IMR-90 (cell line): ENCODE results near the gene TAF4B. TPM values are rescaled to one million over a fixed set of nuclear protein-coding genes. Genes with fewer than 3 reads are reported as not detected.

Experiments used
- ATAC-seq: fragments of 200-7000 bp; cut with Tn5 transposase; 2 replicates; pipeline ENCODE4 v1.9.1; 2020; ENCODE audit warnings: low read depth, mild to moderate bottlenecking, moderate library complexity
- BruUV-seq: library from RNA; stranded (reverse); fragments of 400-500 nt; replicated peaks from 2 replicates; lab custom pipeline; 2021; lab: Mats Ljungman, UMichigan
- CTCF ChIA-PET: fragments of 300-600 bp; formaldehyde crosslinking; extraction: SDS; loops from one replicate; lab custom pipeline; 2021; ENCODE audit warnings: antibody characterized with exemption; lab: Yijun Ruan, JAX
- POLR2A ChIA-PET: fragments of 300-600 bp; sonication (Branson Sonifier 250); formaldehyde crosslinking; loops from one replicate; lab custom pipeline; 2022; ENCODE audit warnings: antibody characterized with exemption; ENCODE audit not compliant: unreplicated experiment; lab: Charles Lee
- DNase-seq: peaks from one replicate; pipeline ENCODE4 v3.0.0; 2013
- H2AFZ ChIP-seq: replicated peaks from 2 replicates; pipeline ENCODE3; 2013; ENCODE audit warnings: low read length, mild to moderate bottlenecking; ENCODE audit not compliant: poor library complexity
- H2AK5ac ChIP-seq: 2 replicates; pipeline ENCODE4 v1.6.1; 2013; ENCODE audit warnings: low read depth, low read length, inconsistent platforms
- H2AK9ac ChIP-seq: replicated peaks from 2 replicates; pipeline ENCODE3; 2013; ENCODE audit warnings: mild to moderate bottlenecking, low read depth, low read length, moderate library complexity; ENCODE audit not compliant: poor library complexity
- H2BK120ac ChIP-seq: 2 replicates; pipeline ENCODE4 v1.6.1; 2013; ENCODE audit warnings: low read depth, low read length, inconsistent platforms
- H2BK15ac ChIP-seq: 3 replicates; pipeline ENCODE4 v1.6.1; 2013; ENCODE audit warnings: low read depth, low read length, inconsistent platforms
- H2BK20ac ChIP-seq: 2 replicates; pipeline ENCODE4 v1.6.1; 2013; ENCODE audit warnings: low read depth, mild to moderate bottlenecking, inconsistent platforms, low read length, moderate library complexity
- H2BK5ac ChIP-seq: 2 replicates; pipeline ENCODE4 v1.6.1; 2013; ENCODE audit warnings: mild to moderate bottlenecking, low read depth, low read length, inconsistent platforms; ENCODE audit not compliant: poor library complexity, severe bottlenecking
- H3K14ac ChIP-seq: replicated peaks from 2 replicates; pipeline ENCODE4 v1.6.1; 2013; ENCODE audit warnings: low read depth, low read length, inconsistent platforms
- H3K18ac ChIP-seq: 2 replicates; pipeline ENCODE4 v1.6.1; 2013; ENCODE audit warnings: low read depth, low read length, control low read depth
- H3K23ac ChIP-seq: 2 replicates; pipeline ENCODE4 v1.6.1; 2013; ENCODE audit warnings: low read depth, low read length, inconsistent platforms
- H3K27ac ChIP-seq: 2 replicates; pipeline ENCODE4 v1.5.1; 2013; ENCODE audit warnings: mild to moderate bottlenecking, control low read depth, low read length; ENCODE audit not compliant: insufficient read depth
- H3K27me3 ChIP-seq: 2 replicates; pipeline ENCODE4 v1.6.1; 2013; ENCODE audit warnings: low read length; ENCODE audit not compliant: control insufficient read depth, insufficient read depth
- H3K36me3 ChIP-seq: 2 replicates; pipeline ENCODE4 v1.6.1; 2013; ENCODE audit warnings: low read length, mixed read lengths; ENCODE audit not compliant: control insufficient read depth, insufficient read depth
- H3K4ac ChIP-seq: 2 replicates; pipeline ENCODE4 v1.6.1; 2013; ENCODE audit warnings: low read depth, low read length, inconsistent platforms
- H3K4me1 ChIP-seq: 2 replicates; pipeline ENCODE4 v1.6.1; 2013; ENCODE audit warnings: low read length, mixed read lengths; ENCODE audit not compliant: control insufficient read depth, insufficient read depth
- H3K4me2 ChIP-seq: 2 replicates; pipeline ENCODE4 v1.6.1; 2013; ENCODE audit warnings: low read depth, mild to moderate bottlenecking, control low read depth, low read length, moderate library complexity
- H3K4me3 ChIP-seq: 2 replicates; pipeline ENCODE4 v1.5.1; 2013; ENCODE audit warnings: low read depth, mild to moderate bottlenecking, control low read depth, low read length, moderate library complexity; ENCODE audit not compliant: insufficient read depth
- H3K56ac ChIP-seq: 2 replicates; pipeline ENCODE4 v1.6.1; 2013; ENCODE audit warnings: low read length, inconsistent platforms; ENCODE audit not compliant: insufficient read depth; ENCODE audit errors: extremely low read depth
- H3K79me1 ChIP-seq, 2 experiments: 2 replicates each; pipeline ENCODE4 v1.6.1; 2013; ENCODE audit warnings: low read length in 2 of 2, inconsistent platforms in 1 of 2, low read depth in 1 of 2
- H3K9ac ChIP-seq: 2 replicates; pipeline ENCODE4 v1.6.1; 2013; ENCODE audit warnings: low read depth, low read length, control low read depth
- H3K9me1 ChIP-seq: 2 replicates; pipeline ENCODE4 v1.6.1; 2013; ENCODE audit warnings: low read length, inconsistent platforms; ENCODE audit not compliant: insufficient read depth
- H3K9me3 ChIP-seq: 2 replicates; pipeline ENCODE4 v1.6.1; 2013; ENCODE audit warnings: low read length; ENCODE audit not compliant: control insufficient read depth, insufficient read depth
- H4K20me1 ChIP-seq: 2 replicates; pipeline ENCODE4 v1.6.1; 2013; ENCODE audit warnings: low read length, inconsistent platforms; ENCODE audit not compliant: insufficient read depth
- H4K5ac ChIP-seq: 2 replicates; pipeline ENCODE4 v1.6.1; 2013; ENCODE audit warnings: mild to moderate bottlenecking, low read depth, low read length, control low read depth
- H4K8ac ChIP-seq, 2 experiments: 2 replicates each; pipeline ENCODE4 v1.6.1; 2013; ENCODE audit warnings: low read depth in 2 of 2, low read length in 2 of 2, control low read depth in 1 of 2, inconsistent platforms in 1 of 2
- H4K91ac ChIP-seq: 2 replicates; pipeline ENCODE4 v1.6.1; 2013; ENCODE audit warnings: low read depth, low read length, inconsistent platforms; ENCODE audit not compliant: insufficient read depth
- BHLHE40 ChIP-seq: fragments of 150-350 bp; IDR thresholded peaks from 2 replicates; pipeline ENCODE4 v1.6.1; 2016; ENCODE audit warnings: mild to moderate bottlenecking, low read depth, low read length
- CEBPB ChIP-seq: IDR thresholded peaks from 2 replicates; pipeline ENCODE4 v1.6.1; 2012; ENCODE audit warnings: low read depth, low read length, improper control_type of control experiment
- CHD1 ChIP-seq: IDR thresholded peaks from 2 replicates; pipeline ENCODE4 v1.6.1; 2012; ENCODE audit warnings: low read depth, low read length, improper control_type of control experiment
- CTCF ChIP-seq: conservative IDR thresholded peaks from 2 replicates; pipeline ENCODE4 v1.5.1; 2012; ENCODE audit warnings: mild to moderate bottlenecking, low read depth, low read length, improper control_type of control experiment
- ELK1 ChIP-seq: fragments of 150-350 bp; IDR thresholded peaks from 2 replicates; pipeline ENCODE4 v1.6.1; 2016; ENCODE audit warnings: low read depth, mild to moderate bottlenecking, low read length, moderate library complexity, borderline replicate concordance
- FOS ChIP-seq: fragments of 150-350 bp; IDR thresholded peaks from 2 replicates; pipeline ENCODE4 v1.6.1; 2016; ENCODE audit warnings: low read depth, low read length
- MAFK ChIP-seq: IDR thresholded peaks from 2 replicates; pipeline ENCODE4 v1.6.1; 2012; ENCODE audit warnings: low read depth, low read length, improper control_type of control experiment
- MAZ ChIP-seq: IDR thresholded peaks from 2 replicates; pipeline ENCODE4 v1.6.1; 2012; ENCODE audit warnings: low read depth, mild to moderate bottlenecking, low read length, improper control_type of control experiment, moderate library complexity, borderline replicate concordance
- MXI1 ChIP-seq: IDR thresholded peaks from 2 replicates; pipeline ENCODE4 v1.6.1; 2012; ENCODE audit warnings: low read depth, mild to moderate bottlenecking, low read length, moderate library complexity, borderline replicate concordance
- NFE2L2 ChIP-seq: fragments of 150-350 bp; IDR thresholded peaks from 2 replicates; pipeline ENCODE4 v1.6.1; 2016; ENCODE audit warnings: low read depth, mild to moderate bottlenecking, low read length
- POLR2A ChIP-seq: IDR thresholded peaks from 2 replicates; pipeline ENCODE4 v1.6.1; 2012; ENCODE audit warnings: mild to moderate bottlenecking, low read depth, low read length
- RAD21 ChIP-seq: IDR thresholded peaks from 2 replicates; pipeline ENCODE4 v1.6.1; 2012; ENCODE audit warnings: low read length, improper control_type of control experiment
- RCOR1 ChIP-seq: IDR thresholded peaks from 2 replicates; pipeline ENCODE4 v1.6.1; 2012; ENCODE audit warnings: mild to moderate bottlenecking, low read length, improper control_type of control experiment; ENCODE audit not compliant: insufficient replicate concordance
- RFX5 ChIP-seq: IDR thresholded peaks from 2 replicates; pipeline ENCODE4 v1.8.0; 2012; ENCODE audit warnings: low read depth, mild to moderate bottlenecking, low read length, moderate library complexity
- SMC3 ChIP-seq: fragments of 150-350 bp; IDR thresholded peaks from 2 replicates; pipeline ENCODE4 v1.6.1; 2016; ENCODE audit warnings: low read depth, mild to moderate bottlenecking, antibody characterized with exemption, low read length, moderate library complexity
- USF2 ChIP-seq: fragments of 150-350 bp; IDR thresholded peaks from 2 replicates; pipeline ENCODE4 v1.6.1; 2017; ENCODE audit warnings: mild to moderate bottlenecking, antibody characterized with exemption, low read length, low read depth
- WGBS, 2 experiments: methylation state at CpG; one replicate each; pipeline versions ENCODE4 v1.1.5 to v1.1.7; 2013; ENCODE audit warnings: missing lambda C conversion rate in 2 of 2; ENCODE audit not compliant: insufficient read length in 1 of 2; ENCODE audit errors: extremely low coverage in 2 of 2; 5-methylcytosine and 5-hydroxymethylcytosine counted together
- dilution Hi-C: fragments of 300-500 bp; cut with HindIII; formaldehyde crosslinking; loops from one replicate; pipeline ENCODE4 v1.14.3; 2018; ENCODE audit warnings: low sequenced_read_pairs; ENCODE audit not compliant: unreplicated experiment
- in situ Hi-C: fragments of 300-500 bp; cut with MboI; formaldehyde crosslinking; loops from 3 replicates; pipeline ENCODE4 v1.14.3; 2019; ENCODE audit warnings: low sequenced_read_pairs, inconsistent platforms, mixed read lengths
- intact Hi-C: fragments of 100-400 bp; cut with micrococcal nuclease; formaldehyde crosslinking; loops from 2 replicates; pipeline ENCODE4 v1.10.0; 2022
- polyA plus RNA-seq, 3 experiments: library from polyadenylated mRNA; depleted of rRNA; stranded (reverse); fragments of >200 nt; gene quantifications; 2 replicates each; pipeline ENCODE4 v1.2.3, GENCODE V29; 2012; ENCODE audit warnings: low replicate concordance in 1 of 3
- total RNA-seq: library from RNA; depleted of rRNA; stranded (reverse); fragments of >200 nt; gene quantifications from 2 replicates; pipeline ENCODE4 v1.2.3, GENCODE V29; 2012

TAF4B gene
- total and polyA plus RNA-seq, 2 of the 4 experiments (the other 2 are of a cell fraction) = 0.38 to 1.1 TPM

GRCh38 chr18:26185267-26185666 is 41.0 kb upstream of the TAF4B start:
- H3K27ac ChIP-seq = no peak overlapping the region
- no peaks in the 10 kb centered on the region for H3K27me3 ChIP-seq
- no peak overlapping the region for H2BK120ac ChIP-seq
- H2BK5ac ChIP-seq = no peak overlapping the region
- no peak overlapping the region for H3K14ac ChIP-seq
- H4K8ac ChIP-seq = no peak overlapping the region
- H2AK5ac ChIP-seq = no peak overlapping the region
- no CpG with 5 or more reads among the region's 2 CpGs for WGBS, 2 experiments
- no peak overlapping the region for H3K56ac ChIP-seq
- H4K20me1 ChIP-seq = no peaks in the 10 kb centered on the region
- H3K36me3 ChIP-seq = no peaks in the 10 kb centered on the region
- H2BK20ac ChIP-seq = no peak overlapping the region
- H2BK15ac ChIP-seq = no peak overlapping the region
- no peaks in the 10 kb centered on the region for H3K9me1 ChIP-seq
- no TSS peak for BruUV-seq
- H3K4me3 ChIP-seq = no peak overlapping the region
- dilution Hi-C loops (no loop called here), intact Hi-C loops (no loop called here), in situ Hi-C loops (no loop called here)
- H4K5ac ChIP-seq = no peak overlapping the region
- no peak overlapping the region for H3K4me2 ChIP-seq
- no peak overlapping the region for H2AFZ ChIP-seq
- DNase-seq (no peak), ATAC-seq (no peak)
- no peak overlapping the region for H3K23ac ChIP-seq
- H3K9ac ChIP-seq = no peak overlapping the region
- ChIA-PET CTCF (no interaction called here), POLR2A (no interaction called here)
- no peaks in the 10 kb centered on the region for H3K9me3 ChIP-seq
- no peaks in the 10 kb centered on the region for H3K4me1 ChIP-seq
- no peak overlapping the region for H4K91ac ChIP-seq
- no peak overlapping the region for H3K4ac ChIP-seq
- no peak overlapping the region for H2AK9ac ChIP-seq
- H3K79me1 ChIP-seq = no peaks in the 10 kb centered on the region
- no peak overlapping the region for H3K18ac ChIP-seq
- TF ChIP-seq RAD21 (no peak), CHD1 (no peak), RFX5 (no peak), MAZ (no peak), USF2 (no peak), CEBPB (no peak), POLR2A (no peak), FOS (no peak), MXI1 (no peak), CTCF (no peak), BHLHE40 (no peak), ELK1 (no peak), MAFK (no peak), RCOR1 (no peak), NFE2L2 (no peak), SMC3 (no peak)
